Smooth muscle cell (in vitro differentiated cells): ENCODE results near the gene C5AR2. TPM values are rescaled to one million over a fixed set of nuclear protein-coding genes. Genes with fewer than 3 reads are reported as not detected.

Experiments used
- DNase-seq: peaks from one replicate; lab custom pipeline; 2025; ENCODE audit not compliant: unreplicated experiment; lab: John Stamatoyannopoulos, UW
- H2AFZ ChIP-seq: fragments of 200-600 bp; sonication (generic); 2 replicates; pipeline ENCODE4 v1.6.0; 2016; ENCODE audit warnings: antibody characterized with exemption, low read depth, mild to moderate bottlenecking
- H3F3A ChIP-seq: fragments of 200-600 bp; sonication (generic); 2 replicates; pipeline ENCODE4 v1.6.0; 2017; ENCODE audit warnings: antibody characterized with exemption, low read depth
- H3K27ac ChIP-seq: fragments of 200-600 bp; sonication (generic); 2 replicates; pipeline ENCODE4 v1.5.1; 2016; ENCODE audit warnings: low read depth, mild to moderate bottlenecking
- H3K27me3 ChIP-seq: fragments of 200-600 bp; sonication (generic); 2 replicates; pipeline ENCODE4 v1.6.1; 2016; ENCODE audit warnings: low read depth, mild to moderate bottlenecking
- H3K36me3 ChIP-seq: fragments of 200-600 bp; sonication (generic); 2 replicates; pipeline ENCODE4 v1.5.1; 2016; ENCODE audit warnings: low read depth
- H3K4me1 ChIP-seq: fragments of 200-600 bp; sonication (generic); 2 replicates; pipeline ENCODE4 v1.5.1; 2016; ENCODE audit warnings: low read depth
- H3K4me2 ChIP-seq: fragments of 200-600 bp; sonication (generic); 2 replicates; pipeline ENCODE4 v1.6.0; 2016; ENCODE audit warnings: mild to moderate bottlenecking
- H3K4me3 ChIP-seq: fragments of 200-600 bp; sonication (generic); 2 replicates; pipeline ENCODE4 v1.5.1; 2016; ENCODE audit warnings: mild to moderate bottlenecking
- H3K79me2 ChIP-seq: fragments of 200-600 bp; sonication (generic); 2 replicates; pipeline ENCODE4 v1.6.0; 2016; ENCODE audit warnings: low read depth, mild to moderate bottlenecking
- H3K9ac ChIP-seq: fragments of 200-600 bp; sonication (generic); 2 replicates; pipeline ENCODE4 v1.6.0; 2016; ENCODE audit warnings: low read depth
- H3K9me3 ChIP-seq: fragments of 200-600 bp; sonication (generic); replicated peaks from 2 replicates; pipeline ENCODE4 v1.5.1; 2016; ENCODE audit warnings: low read depth
- H4K20me1 ChIP-seq: fragments of 200-600 bp; sonication (generic); 2 replicates; pipeline ENCODE4 v1.6.0; 2016; ENCODE audit warnings: low read depth
- WGBS: methylation state at CpG from one replicate; pipeline ENCODE4 v1.1.7; 2016; ENCODE audit warnings: low lambda C conversion rate; 5-methylcytosine and 5-hydroxymethylcytosine counted together
- polyA plus RNA-seq: library from polyadenylated mRNA; unstranded; fragments of >200 nt; fragmentation: Nextera tagmentation; extraction: Ambion mirVana; gene quantifications from 2 replicates; pipeline ENCODE4 v1.2.1, GENCODE V29; 2016
- total RNA-seq: library from RNA; depleted of rRNA; stranded (reverse); fragments of >200 nt; gene quantifications from 2 replicates; pipeline ENCODE4 v1.2.3, GENCODE V29; 2014
- TF ChIP-seq, protein P1 (sequence below): fragments of 200-600 bp; sonication (generic); IDR thresholded peaks from 2 replicates; pipeline ENCODE4 v1.5.1; 2017; ENCODE audit warnings: borderline replicate concordance, mild to moderate bottlenecking, antibody characterized with exemption; ENCODE audit not compliant: insufficient read depth, poor library complexity, severe bottlenecking

The C5AR2 gene
- total and polyA plus RNA-seq, 2 experiments from 2014 or later: 0.49 TPM; not detected in 1

- Histone ChIP-seq H4K20me1 (no peaks in the 10 kb centered on the region), H3K9me3 (no peaks in the 10 kb centered on the region), H3K4me1 (no peaks in the 10 kb centered on the region), H3K27me3 (no peaks in the 10 kb centered on the region), H3K4me3 (no peak within 1 kb of the TSS), H3K27ac (no peak within 1 kb of the TSS), H3K9ac (no peak within 1 kb of the TSS), H3K4me2 (no peak within 1 kb of the TSS), H3K36me3 (no peaks in the 10 kb centered on the region), H3K79me2 (no peaks in the 10 kb centered on the region), H3F3A (no peaks in the 10 kb centered on the region), H2AFZ (no peak within 1 kb of the TSS)
- DNase-seq: no peak
- 82% methylated on average over 12 of the region's 12 CpGs for WGBS
- TF ChIP-seq, protein P1, sequence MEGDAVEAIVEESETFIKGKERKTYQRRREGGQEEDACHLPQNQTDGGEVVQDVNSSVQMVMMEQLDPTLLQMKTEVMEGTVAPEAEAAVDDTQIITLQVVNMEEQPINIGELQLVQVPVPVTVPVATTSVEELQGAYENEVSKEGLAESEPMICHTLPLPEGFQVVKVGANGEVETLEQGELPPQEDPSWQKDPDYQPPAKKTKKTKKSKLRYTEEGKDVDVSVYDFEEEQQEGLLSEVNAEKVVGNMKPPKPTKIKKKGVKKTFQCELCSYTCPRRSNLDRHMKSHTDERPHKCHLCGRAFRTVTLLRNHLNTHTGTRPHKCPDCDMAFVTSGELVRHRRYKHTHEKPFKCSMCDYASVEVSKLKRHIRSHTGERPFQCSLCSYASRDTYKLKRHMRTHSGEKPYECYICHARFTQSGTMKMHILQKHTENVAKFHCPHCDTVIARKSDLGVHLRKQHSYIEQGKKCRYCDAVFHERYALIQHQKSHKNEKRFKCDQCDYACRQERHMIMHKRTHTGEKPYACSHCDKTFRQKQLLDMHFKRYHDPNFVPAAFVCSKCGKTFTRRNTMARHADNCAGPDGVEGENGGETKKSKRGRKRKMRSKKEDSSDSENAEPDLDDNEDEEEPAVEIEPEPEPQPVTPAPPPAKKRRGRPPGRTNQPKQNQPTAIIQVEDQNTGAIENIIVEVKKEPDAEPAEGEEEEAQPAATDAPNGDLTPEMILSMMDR: no peak
Observed at GRCh38 chr19:47309608-47310007, 22.4 kb upstream of the C5AR2 start, which contains the start of gene C5AR1. C5AR1 (plus strand) TSS chr19:47309861; CDS start chr19:47309896, 35 bp downstream.

- no peaks in the 10 kb centered on the region for H3K4me1 ChIP-seq
- no peak overlapping the region for H2AFZ ChIP-seq
- H3K79me2 ChIP-seq: no peaks in the 10 kb centered on the region
- no peak overlapping the region for H3K9ac ChIP-seq
- H4K20me1 ChIP-seq: no peaks in the 10 kb centered on the region
- no peaks in the 10 kb centered on the region for H3K27me3 ChIP-seq
- no peak for DNase-seq
- no peak overlapping the region for H3K4me3 ChIP-seq
- H3F3A ChIP-seq: no peaks in the 10 kb centered on the region
- 96% methylated on average over 2 of the region's 2 CpGs for WGBS
- no peak overlapping the region for H3K4me2 ChIP-seq
- TF ChIP-seq, protein P1: no peak
- no peaks in the 10 kb centered on the region for H3K36me3 ChIP-seq
- H3K9me3 ChIP-seq: no peaks in the 10 kb centered on the region
- H3K27ac ChIP-seq: no peak overlapping the region
Observed at GRCh38 chr19:47310323-47310722, 21.7 kb upstream of the C5AR2 start.

DNA sequence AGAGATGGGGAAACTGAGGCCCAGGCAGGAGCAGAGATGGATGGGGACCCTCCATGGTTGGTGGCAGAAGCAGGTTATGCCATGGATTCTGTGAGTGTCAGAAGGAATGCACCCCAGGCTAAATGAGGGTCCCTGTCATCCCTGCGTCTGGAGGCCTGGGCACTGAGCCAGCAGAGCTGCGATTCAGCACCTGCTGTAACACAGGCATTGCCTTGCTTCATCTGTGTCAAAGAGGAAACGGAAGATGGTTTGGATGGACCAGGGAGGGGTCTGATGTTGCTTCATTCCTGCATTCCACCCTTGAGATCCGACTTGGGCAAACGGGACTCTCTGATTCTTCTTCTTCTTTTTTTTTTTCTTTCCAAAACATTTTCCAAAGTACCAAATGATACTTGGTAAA, 21.2 kb upstream of the C5AR2 start:
- no peak overlapping the region for H3K4me2 ChIP-seq
- no peaks in the 10 kb centered on the region for H3K9me3 ChIP-seq
- H3K9ac ChIP-seq: no peak overlapping the region
- no peak overlapping the region for H2AFZ ChIP-seq
- no peaks in the 10 kb centered on the region for H4K20me1 ChIP-seq
- no peak overlapping the region for H3K4me3 ChIP-seq
- TF ChIP-seq, protein P1: no peak
- WGBS: 88% methylated on average over 5 of the region's 5 CpGs
- H3F3A ChIP-seq: peaks cover 5% of the 10 kb centered on the region
- H3K36me3 ChIP-seq: no peaks in the 10 kb centered on the region
- no peaks in the 10 kb centered on the region for H3K79me2 ChIP-seq
- H3K27me3 ChIP-seq: no peaks in the 10 kb centered on the region
- no peak overlapping the region for H3K27ac ChIP-seq
- H3K4me1 ChIP-seq: no peaks in the 10 kb centered on the region
- no peak for DNase-seq

DNA sequence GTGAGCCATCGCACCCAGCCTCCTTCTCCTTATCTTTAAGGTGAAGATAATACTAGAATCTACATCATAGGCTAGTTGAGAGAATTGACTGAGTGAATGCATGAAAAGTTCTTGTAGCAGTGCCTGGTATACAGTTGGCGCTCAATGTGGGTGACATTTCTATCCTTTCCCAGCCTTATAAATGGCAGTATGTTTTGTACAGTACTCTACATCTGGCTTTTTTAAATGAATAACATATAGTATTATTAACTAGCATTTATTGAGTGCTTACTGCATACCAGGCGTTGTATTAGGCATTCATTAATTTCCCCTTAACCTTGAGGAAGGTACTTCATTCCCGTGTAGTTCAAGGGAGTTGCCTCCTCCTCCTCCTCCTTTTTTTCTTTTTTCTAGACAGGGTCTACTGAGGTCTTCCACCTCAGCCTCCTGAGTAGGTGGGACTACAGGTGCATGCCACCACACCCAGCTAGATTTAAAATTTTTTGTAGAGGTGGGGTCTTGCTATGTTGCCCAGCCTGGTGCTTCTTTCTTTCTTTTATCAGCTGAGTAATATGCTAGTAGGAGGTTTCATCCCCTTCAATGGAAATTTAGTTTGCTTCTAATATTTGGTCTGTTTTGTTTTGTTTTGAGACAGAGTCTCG, 19.5 kb upstream of the C5AR2 start:
- H3F3A ChIP-seq: peaks cover 5% of the 10 kb centered on the region
- no peak for DNase-seq
- no peak overlapping the region for H3K27ac ChIP-seq
- H3K27me3 ChIP-seq: no peaks in the 10 kb centered on the region
- H3K4me1 ChIP-seq: no peaks in the 10 kb centered on the region
- H3K9me3 ChIP-seq: no peaks in the 10 kb centered on the region
- no peak overlapping the region for H3K9ac ChIP-seq
- 95% methylated on average over 5 of the region's 5 CpGs for WGBS
- no peak overlapping the region for H2AFZ ChIP-seq
- TF ChIP-seq, protein P1: no peak
- no peak overlapping the region for H3K4me2 ChIP-seq
- H4K20me1 ChIP-seq: no peaks in the 10 kb centered on the region
- no peaks in the 10 kb centered on the region for H3K79me2 ChIP-seq
- H3K36me3 ChIP-seq: no peaks in the 10 kb centered on the region
- no peak overlapping the region for H3K4me3 ChIP-seq
